GM12892 (cell line): ENCODE data around the gene SPAG17.

ENCODE experiments used
- POLR2A ChIP-seq: IDR thresholded peaks from 2 replicates; pipeline ENCODE4 v1.6.1; 2011; ENCODE audit warnings: low read depth, low read length, control low read depth
- POLR2AphosphoS5 ChIP-seq: IDR thresholded peaks from 2 replicates; pipeline ENCODE4 v1.6.1; 2011; ENCODE audit warnings: low read depth, low read length, control low read depth

- TF ChIP-seq POLR2A (no peak), POLR2AphosphoS5 (no peak)
Observed at GRCh38 chr1:118039170-118039569, 145.9 kb downstream of the SPAG17 start.
